Activated T-cell treated with anti-CD3 and anti-CD28 coated beads, Interleukin-2, amount 50 U/mL, for 24 hours (primary cell): ENCODE data around the gene CRISP1.
"Not testable (repeated sequence)": the region's sequence is repeated elsewhere in the genome, so short reads cannot be mapped to it uniquely, and the experiment has no call there.

Experiments
- DNase-seq: peaks from one replicate; pipeline ENCODE4 v3.0.0-alpha.2; 2020
- H3K27ac Mint-ChIP-seq: 2 replicates; pipeline ENCODE4 v1.8.0; 2020; ENCODE audit warnings: mild to moderate bottlenecking, mixed read lengths
- H3K27me3 Mint-ChIP-seq: 2 replicates; pipeline ENCODE4 v1.8.0; 2020; ENCODE audit warnings: mixed read lengths
- H3K36me3 Mint-ChIP-seq: 2 replicates; pipeline ENCODE4 v1.8.0; 2020; ENCODE audit warnings: low read depth, mixed read lengths
- H3K4me1 Mint-ChIP-seq: 2 replicates; pipeline ENCODE4 v1.8.0; 2020; ENCODE audit warnings: low read depth, mixed read lengths
- H3K4me3 Mint-ChIP-seq: 2 replicates; pipeline ENCODE4 v1.8.0; 2020; ENCODE audit warnings: mild to moderate bottlenecking, moderate library complexity, mixed read lengths
- H3K9me3 Mint-ChIP-seq: 2 replicates; pipeline ENCODE4 v1.8.0; 2020; ENCODE audit warnings: mixed read lengths

The CRISP1 gene

GRCh38 chr6:49866485-49866943 lies at the start of gene CRISP1:
CRISP1 (minus strand) TSS chr6:49866535; CDS start chr6:49857400, 9,135 bp downstream.
- Mint-ChIP-seq H3K4me3 (no peak within 1 kb of the TSS), H3K27ac (no peak within 1 kb of the TSS), H3K9me3 (peaks cover 12% of the 10 kb centered on the region), H3K27me3 (no peaks in the 10 kb centered on the region), H3K36me3 (no peaks in the 10 kb centered on the region), H3K4me1 (no peaks in the 10 kb centered on the region)
- DNase-seq: no peak

- H3K4me1 Mint-ChIP-seq: no peaks in the 10 kb centered on the region
- DNase-seq: no peak
- no peak overlapping the region for H3K27ac Mint-ChIP-seq
- H3K9me3 Mint-ChIP-seq: no peaks in the 10 kb centered on the region
- H3K4me3 Mint-ChIP-seq: no peak overlapping the region
- H3K27me3 Mint-ChIP-seq: no peaks in the 10 kb centered on the region
- no peaks in the 10 kb centered on the region for H3K36me3 Mint-ChIP-seq
Measured at GRCh38 chr6:49915035-49915434, 48.7 kb upstream of the CRISP1 start.

GRCh38 chr6:49913636-49914375 lies 47.5 kb upstream of the CRISP1 start:
- Mint-ChIP-seq H3K36me3 (no peaks in the 10 kb centered on the region), H3K9me3 (no peaks in the 10 kb centered on the region), H3K27ac (no peak overlapping the region), H3K4me1 (no peaks in the 10 kb centered on the region), H3K4me3 (no peak overlapping the region), H3K27me3 (no peaks in the 10 kb centered on the region)
- no peak for DNase-seq

- no peak overlapping the region for H3K27ac Mint-ChIP-seq
- no peaks in the 10 kb centered on the region for H3K4me1 Mint-ChIP-seq
Measured at GRCh38 chr6:49912196-49912595, 45.9 kb upstream of the CRISP1 start.

GRCh38 chr6:49911252-49911651 lies 44.9 kb upstream of the CRISP1 start:
- Mint-ChIP-seq H3K27ac (no peak overlapping the region), H3K36me3 (no peaks in the 10 kb centered on the region)

More at GRCh38 chr6:49912196-49912595, 45.9 kb upstream of the CRISP1 start:
- Mint-ChIP-seq H3K4me3 (no peak overlapping the region), H3K9me3 (no peaks in the 10 kb centered on the region), H3K27me3 (no peaks in the 10 kb centered on the region), H3K36me3 (no peaks in the 10 kb centered on the region)
- DNase-seq: no peak

GRCh38 chr6:49909563-49909962 lies 43.2 kb upstream of the CRISP1 start:
- H3K9me3 Mint-ChIP-seq: no peaks in the 10 kb centered on the region
- H3K27me3 Mint-ChIP-seq: no peaks in the 10 kb centered on the region
- no peak overlapping the region for H3K4me3 Mint-ChIP-seq
- H3K4me1 Mint-ChIP-seq: no peaks in the 10 kb centered on the region
- no peak overlapping the region for H3K27ac Mint-ChIP-seq
- no peak for DNase-seq
- no peaks in the 10 kb centered on the region for H3K36me3 Mint-ChIP-seq

More at GRCh38 chr6:49911252-49911651, 44.9 kb upstream of the CRISP1 start:
- H3K27me3 Mint-ChIP-seq: no peaks in the 10 kb centered on the region
- H3K4me1 Mint-ChIP-seq: no peaks in the 10 kb centered on the region
- no peaks in the 10 kb centered on the region for H3K9me3 Mint-ChIP-seq
- no peak overlapping the region for H3K4me3 Mint-ChIP-seq
- DNase-seq: no peak

- Mint-ChIP-seq H3K36me3 (no peaks in the 10 kb centered on the region), H3K4me1 (no peaks in the 10 kb centered on the region), H3K9me3 (peaks cover 3% of the 10 kb centered on the region), H3K27ac (no peak overlapping the region), H3K27me3 (no peaks in the 10 kb centered on the region), H3K4me3 (no peak overlapping the region)
- no peak for DNase-seq
Measured at GRCh38 chr6:49906526-49906925, 40.2 kb upstream of the CRISP1 start.

- Mint-ChIP-seq H3K9me3 (peaks cover 3% of the 10 kb centered on the region), H3K4me3 (no peak overlapping the region), H3K36me3 (no peaks in the 10 kb centered on the region), H3K4me1 (no peaks in the 10 kb centered on the region), H3K27ac (no peak overlapping the region), H3K27me3 (no peaks in the 10 kb centered on the region)
- DNase-seq: no peak
Measured at GRCh38 chr6:49905296-49905695, 39.0 kb upstream of the CRISP1 start.

- Mint-ChIP-seq H3K27me3 (no peaks in the 10 kb centered on the region), H3K27ac (no peak overlapping the region), H3K4me1 (no peaks in the 10 kb centered on the region), H3K4me3 (no peak overlapping the region), H3K36me3 (no peaks in the 10 kb centered on the region), H3K9me3 (peaks cover 6% of the 10 kb centered on the region)
- DNase-seq: no peak
Measured at GRCh38 chr6:49902856-49903255, 36.5 kb upstream of the CRISP1 start.

- Mint-ChIP-seq H3K27me3 (no peaks in the 10 kb centered on the region), H3K27ac (no peak overlapping the region), H3K36me3 (no peaks in the 10 kb centered on the region), H3K9me3 (peaks cover 22% of the 10 kb centered on the region), H3K4me3 (no peak overlapping the region), H3K4me1 (no peaks in the 10 kb centered on the region)
- DNase-seq: no peak
Measured at GRCh38 chr6:49898904-49899566, 32.7 kb upstream of the CRISP1 start.

- H3K27ac Mint-ChIP-seq, H3K4me1 Mint-ChIP-seq, H3K4me3 Mint-ChIP-seq, H3K27me3 Mint-ChIP-seq, H3K36me3 Mint-ChIP-seq, DNase-seq: not testable (repeated sequence)
- H3K9me3 Mint-ChIP-seq: peaks cover 21% of the 10 kb centered on the region
Measured at GRCh38 chr6:49895553-49895952, 29.2 kb upstream of the CRISP1 start.

GRCh38 chr6:49892280-49892679 lies 25.9 kb upstream of the CRISP1 start:
- H3K4me1 Mint-ChIP-seq: no peaks in the 10 kb centered on the region
- H3K36me3 Mint-ChIP-seq: no peaks in the 10 kb centered on the region
- H3K9me3 Mint-ChIP-seq: peaks cover 19% of the 10 kb centered on the region
- no peak for DNase-seq
- H3K27ac Mint-ChIP-seq: no peak overlapping the region
- H3K4me3 Mint-ChIP-seq: no peak overlapping the region
- no peaks in the 10 kb centered on the region for H3K27me3 Mint-ChIP-seq

- no peak overlapping the region for H3K4me3 Mint-ChIP-seq
- H3K27ac Mint-ChIP-seq: no peak overlapping the region
- H3K4me1 Mint-ChIP-seq: no peaks in the 10 kb centered on the region
- no peak for DNase-seq
- peaks cover 14% of the 10 kb centered on the region for H3K9me3 Mint-ChIP-seq
- H3K27me3 Mint-ChIP-seq: no peaks in the 10 kb centered on the region
- H3K36me3 Mint-ChIP-seq: no peaks in the 10 kb centered on the region
Measured at GRCh38 chr6:49890988-49891387, 24.7 kb upstream of the CRISP1 start.

GRCh38 chr6:49888742-49889431 lies 22.6 kb upstream of the CRISP1 start:
- Mint-ChIP-seq H3K4me1 (no peaks in the 10 kb centered on the region), H3K27me3 (no peaks in the 10 kb centered on the region), H3K9me3 (peaks cover 8% of the 10 kb centered on the region), H3K27ac (no peak overlapping the region), H3K4me3 (no peak overlapping the region), H3K36me3 (no peaks in the 10 kb centered on the region)
- no peak for DNase-seq
